ENCODE results near the gene SESN1. TPM values are rescaled to one million over a fixed set of nuclear protein-coding genes. Genes with fewer than 3 reads are reported as not detected.
A peak's percentile ranks its signal among the peaks of the same experiment; 100 is the strongest.

SESN1 gene
- total and polyA plus RNA-seq, 5 donors from 2014 or later: 15.8 to 59.6 (median 50.0) TPM

DNA sequence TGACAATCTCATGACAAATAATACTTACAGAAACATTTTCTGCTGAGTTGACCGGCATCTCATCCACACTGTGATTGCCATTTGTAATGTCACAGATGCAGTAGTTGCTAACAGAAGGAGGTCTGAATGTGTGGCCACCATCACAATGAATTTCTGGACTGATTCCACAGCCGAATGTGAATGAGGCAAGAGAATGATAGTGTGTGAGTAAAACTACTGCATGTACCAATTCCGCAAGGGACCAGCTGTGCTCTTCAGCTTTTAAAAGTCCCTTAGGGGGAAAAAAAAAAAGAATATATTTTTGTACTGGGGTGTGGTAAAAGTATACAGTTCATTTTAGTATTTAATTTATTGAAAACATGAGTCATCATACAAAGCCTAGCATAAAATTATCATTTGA lies 96.2 kb downstream of the SESN1 start:
- no peaks in the 10 kb centered on the region for H3K9me3 Mint-ChIP-seq
- DNase-seq (no peak), ATAC-seq (ENCODE audit: low read depth in 2 of 2) (no peak)
- H3K4me1 ChIP-seq (ENCODE audit: control insufficient read depth, insufficient read depth, low read length, poor library complexity, severe bottlenecking): peaks cover 4% of the 10 kb centered on the region
- H3K4me3 Mint-ChIP-seq: no peak overlapping the region
- no peak overlapping the region for H3K4me3 ChIP-seq (ENCODE audit: low read depth, low read length)
- peaks cover 65% of the 10 kb centered on the region for H3K36me3 ChIP-seq (ENCODE audit: control insufficient read depth, insufficient read depth, low read length)
- no peaks in the 10 kb centered on the region for H3K27me3 Mint-ChIP-seq
- peaks cover 33% of the 10 kb centered on the region for H3K36me3 Mint-ChIP-seq
- H3K27ac ChIP-seq (ENCODE audit: insufficient read depth, low read length, poor library complexity, severe bottlenecking): no peak overlapping the region
- H3K9me3 ChIP-seq (ENCODE audit: control insufficient read depth in 2 of 2, low read length in 2 of 2): no peaks in the 10 kb centered on the region
- H3K27me3 ChIP-seq (ENCODE audit: control insufficient read depth, insufficient read depth, low read length): no peaks in the 10 kb centered on the region
- no peak overlapping the region for H3K27ac Mint-ChIP-seq
- peaks cover 7 to 19% (median 12%) of the 10 kb centered on the region in 4 donors for H3K4me1 Mint-ChIP-seq

DNA sequence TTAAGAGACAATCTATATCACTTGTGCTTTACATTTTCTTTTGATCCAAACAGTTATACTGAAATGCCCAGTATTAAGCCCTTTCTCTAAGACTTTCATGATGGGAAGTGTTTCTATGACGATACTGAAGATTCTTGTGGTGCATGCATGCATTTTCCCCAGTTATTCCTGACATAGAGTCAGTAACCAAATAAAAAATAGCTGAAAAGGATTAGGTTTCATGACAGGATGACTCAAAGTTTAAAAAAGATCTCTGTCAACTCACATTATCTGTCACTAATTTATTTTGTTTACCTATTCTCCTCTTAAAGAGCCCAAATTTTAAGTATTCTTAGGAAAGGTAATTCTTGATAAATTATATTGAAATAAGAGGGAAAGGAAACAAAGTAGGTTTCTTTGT lies 98.4 kb downstream of the SESN1 start:
- Histone ChIP-seq H3K4me3 (ENCODE audit: low read depth, low read length) (no peak overlapping the region), H3K36me3 (ENCODE audit: control insufficient read depth, insufficient read depth, low read length) (peaks cover 80% of the 10 kb centered on the region), H3K27me3 (ENCODE audit: control insufficient read depth, insufficient read depth, low read length) (no peaks in the 10 kb centered on the region), H3K9me3 (ENCODE audit: control insufficient read depth in 2 of 2, low read length in 2 of 2) (no peaks in the 10 kb centered on the region), H3K27ac (ENCODE audit: insufficient read depth, low read length, poor library complexity, severe bottlenecking) (no peak overlapping the region), H3K4me1 (ENCODE audit: control insufficient read depth, insufficient read depth, low read length, poor library complexity, severe bottlenecking) (no peaks in the 10 kb centered on the region)
- Mint-ChIP-seq H3K27ac (no peak overlapping the region), H3K36me3 (peaks cover 40% of the 10 kb centered on the region), H3K4me1 (peaks cover 0 to 7% (median 0%) of the 10 kb centered on the region in 4 donors), H3K4me3 (no peak overlapping the region), H3K27me3 (no peaks in the 10 kb centered on the region), H3K9me3 (no peaks in the 10 kb centered on the region)
- DNase-seq (no peak), ATAC-seq (ENCODE audit: low read depth in 2 of 2) (no peak)

DNA sequence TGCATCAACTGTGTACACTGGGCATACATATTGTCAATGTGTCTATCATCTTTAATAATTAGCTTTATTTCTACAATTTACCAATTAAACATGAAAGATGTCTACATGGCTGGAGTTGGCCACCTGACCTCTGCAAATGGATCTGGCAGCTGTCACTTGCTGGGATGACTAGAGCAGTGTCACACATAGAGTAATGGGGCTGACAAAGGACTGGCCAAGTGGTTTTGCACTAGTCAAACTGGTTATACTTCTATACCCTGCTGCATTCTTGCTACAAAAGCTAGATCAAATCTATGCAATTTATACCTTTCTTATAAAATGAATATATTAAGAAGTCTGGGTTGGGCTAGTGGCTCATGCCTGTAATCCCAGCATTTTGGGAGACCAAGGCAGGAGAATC lies 99.3 kb downstream of the SESN1 start:
- Histone ChIP-seq H3K4me1 (ENCODE audit: control insufficient read depth, insufficient read depth, low read length, poor library complexity, severe bottlenecking) (no peaks in the 10 kb centered on the region), H3K4me3 (ENCODE audit: low read depth, low read length) (no peak overlapping the region), H3K36me3 (ENCODE audit: control insufficient read depth, insufficient read depth, low read length) (peaks cover 81% of the 10 kb centered on the region), H3K27ac (ENCODE audit: insufficient read depth, low read length, poor library complexity, severe bottlenecking) (no peak overlapping the region), H3K9me3 (ENCODE audit: control insufficient read depth in 2 of 2, low read length in 2 of 2) (no peaks in the 10 kb centered on the region), H3K27me3 (ENCODE audit: control insufficient read depth, insufficient read depth, low read length) (no peaks in the 10 kb centered on the region)
- no peaks in the 10 kb centered on the region for H3K9me3 Mint-ChIP-seq
- no peak overlapping the region for H3K27ac Mint-ChIP-seq
- H3K27me3 Mint-ChIP-seq: no peaks in the 10 kb centered on the region
- no peak for ATAC-seq (ENCODE audit: low read depth in 2 of 2)
- no peak for DNase-seq
- peaks cover 45% of the 10 kb centered on the region for H3K36me3 Mint-ChIP-seq
- H3K4me1 Mint-ChIP-seq: peaks cover 0 to 12% (median 0%) of the 10 kb centered on the region in 4 donors
- no peak overlapping the region for H3K4me3 Mint-ChIP-seq

DNA sequence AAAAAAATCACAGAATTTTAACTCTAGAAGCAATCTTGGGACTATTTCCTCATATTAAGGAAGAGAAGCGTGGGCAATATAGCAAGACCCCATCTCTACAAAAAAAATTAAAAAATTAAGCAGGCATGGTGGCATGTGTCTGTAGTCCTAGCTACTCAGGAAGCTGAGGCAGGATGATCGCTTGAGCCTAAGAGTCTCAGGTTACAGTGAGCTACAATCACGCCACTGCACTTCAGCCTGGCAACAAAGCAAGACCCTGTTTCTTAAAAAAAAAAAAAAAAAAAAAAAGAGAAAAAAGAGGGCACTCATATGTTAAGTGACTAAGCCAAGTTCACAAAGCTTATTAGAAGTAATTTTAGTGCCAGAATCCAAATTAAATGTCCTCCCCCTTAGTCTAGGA lies 100.8 kb downstream of the SESN1 start:
- Histone ChIP-seq H3K9me3 (ENCODE audit: control insufficient read depth in 2 of 2, low read length in 2 of 2) (no peaks in the 10 kb centered on the region), H3K36me3 (ENCODE audit: control insufficient read depth, insufficient read depth, low read length) (peaks cover 82% of the 10 kb centered on the region), H3K4me1 (ENCODE audit: control insufficient read depth, insufficient read depth, low read length, poor library complexity, severe bottlenecking) (no peaks in the 10 kb centered on the region), H3K4me3 (ENCODE audit: low read depth, low read length) (no peak overlapping the region), H3K27ac (ENCODE audit: insufficient read depth, low read length, poor library complexity, severe bottlenecking) (no peak overlapping the region), H3K27me3 (ENCODE audit: control insufficient read depth, insufficient read depth, low read length) (no peaks in the 10 kb centered on the region)
- H3K27me3 Mint-ChIP-seq: no peaks in the 10 kb centered on the region
- peaks cover 47% of the 10 kb centered on the region for H3K36me3 Mint-ChIP-seq
- peaks cover 0 to 12% (median 0%) of the 10 kb centered on the region in 4 donors for H3K4me1 Mint-ChIP-seq
- ATAC-seq (ENCODE audit: low read depth in 2 of 2): no peak
- no peak for DNase-seq
- no peaks in the 10 kb centered on the region for H3K9me3 Mint-ChIP-seq
- H3K4me3 Mint-ChIP-seq: no peak overlapping the region
- no peak overlapping the region for H3K27ac Mint-ChIP-seq

DNA sequence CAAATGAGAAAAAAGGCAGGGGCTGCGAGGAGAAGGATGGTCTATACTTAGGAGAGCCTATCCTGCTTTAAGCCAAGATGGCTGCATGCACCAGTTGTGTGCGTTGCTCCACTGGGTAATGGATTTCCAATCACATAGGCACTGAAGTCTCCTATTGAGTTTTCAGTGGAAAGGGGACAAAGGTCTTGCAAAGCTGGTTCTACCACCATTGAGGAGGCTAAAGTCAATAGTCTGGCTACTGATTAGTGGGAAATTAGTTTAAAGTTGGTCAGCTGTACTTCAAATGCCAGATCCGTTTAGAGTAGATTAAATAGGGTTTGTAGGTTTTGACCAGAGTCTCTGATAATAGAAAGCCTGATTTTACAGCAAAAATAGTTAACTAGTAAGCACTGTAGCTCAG lies 104.9 kb downstream of the SESN1 start:
- H3K4me3 ChIP-seq (ENCODE audit: low read depth, low read length): no peak overlapping the region
- H3K4me1 ChIP-seq (ENCODE audit: control insufficient read depth, insufficient read depth, low read length, poor library complexity, severe bottlenecking): no peaks in the 10 kb centered on the region
- peaks cover 75% of the 10 kb centered on the region for H3K36me3 ChIP-seq (ENCODE audit: control insufficient read depth, insufficient read depth, low read length)
- no peaks in the 10 kb centered on the region for H3K27me3 ChIP-seq (ENCODE audit: control insufficient read depth, insufficient read depth, low read length)
- Mint-ChIP-seq H3K36me3 (peaks cover 43% of the 10 kb centered on the region), H3K9me3 (no peaks in the 10 kb centered on the region), H3K4me1 (peaks cover 0 to 6% (median 6%) of the 10 kb centered on the region in 4 donors), H3K27ac (no peak overlapping the region), H3K27me3 (no peaks in the 10 kb centered on the region), H3K4me3 (no peak overlapping the region)
- DNase-seq (no peak), ATAC-seq (ENCODE audit: low read depth in 2 of 2) (no peak)
- no peak overlapping the region for H3K27ac ChIP-seq (ENCODE audit: insufficient read depth, low read length, poor library complexity, severe bottlenecking)
- no peaks in the 10 kb centered on the region for H3K9me3 ChIP-seq (ENCODE audit: control insufficient read depth in 2 of 2, low read length in 2 of 2)

DNA sequence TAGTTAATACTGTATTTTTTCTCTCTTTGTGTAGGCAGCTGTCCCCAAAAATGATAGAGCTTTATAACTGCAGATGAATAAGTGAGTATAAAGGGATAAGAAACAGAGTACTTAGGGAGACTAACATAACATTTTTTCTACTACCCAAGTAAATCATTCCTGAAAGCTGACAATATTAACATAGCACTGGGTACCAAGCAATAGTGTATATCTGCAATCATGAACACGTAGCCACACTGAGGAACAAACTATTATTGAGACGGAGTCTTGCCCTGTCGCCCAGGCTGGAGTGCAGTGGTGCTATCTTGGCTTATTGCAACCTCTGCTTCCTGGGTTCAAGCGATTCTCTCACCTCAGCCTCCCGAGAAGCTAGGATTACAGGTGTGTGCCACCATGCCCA lies 105.9 kb downstream of the SESN1 start:
- Mint-ChIP-seq H3K9me3 (no peaks in the 10 kb centered on the region), H3K27ac (no peak overlapping the region), H3K36me3 (peaks cover 50% of the 10 kb centered on the region), H3K4me1 (peaks cover 0 to 6% (median 6%) of the 10 kb centered on the region in 4 donors), H3K4me3 (no peak overlapping the region), H3K27me3 (no peaks in the 10 kb centered on the region)
- H3K4me3 ChIP-seq (ENCODE audit: low read depth, low read length): no peak overlapping the region
- DNase-seq (no peak), ATAC-seq (ENCODE audit: low read depth in 2 of 2) (no peak)
- no peaks in the 10 kb centered on the region for H3K4me1 ChIP-seq (ENCODE audit: control insufficient read depth, insufficient read depth, low read length, poor library complexity, severe bottlenecking)
- H3K36me3 ChIP-seq (ENCODE audit: control insufficient read depth, insufficient read depth, low read length): peaks cover 71% of the 10 kb centered on the region
- no peaks in the 10 kb centered on the region for H3K27me3 ChIP-seq (ENCODE audit: control insufficient read depth, insufficient read depth, low read length)
- no peaks in the 10 kb centered on the region for H3K9me3 ChIP-seq (ENCODE audit: control insufficient read depth in 2 of 2, low read length in 2 of 2)
- H3K27ac ChIP-seq (ENCODE audit: insufficient read depth, low read length, poor library complexity, severe bottlenecking): no peak overlapping the region

DNA sequence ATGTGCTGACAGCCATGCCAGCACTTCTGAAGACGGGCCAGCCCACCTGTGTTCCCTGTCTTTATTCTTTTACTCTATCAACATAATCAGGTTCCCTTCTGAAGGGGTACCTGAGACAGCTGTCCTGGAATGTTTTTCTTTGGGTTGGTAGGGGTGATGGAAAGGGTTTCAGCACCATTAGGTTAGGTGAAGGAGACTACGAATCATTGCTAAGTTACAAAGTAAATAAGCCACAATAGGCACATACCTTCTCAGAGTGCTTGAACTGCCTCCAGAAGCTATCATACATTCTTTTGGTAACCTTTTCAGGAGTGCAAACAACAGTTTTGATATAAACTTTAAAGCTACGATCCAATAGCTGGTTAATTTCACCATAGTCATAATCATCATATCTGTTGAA lies 106.3 kb downstream of the SESN1 start:
- ATAC-seq (ENCODE audit: low read depth in 2 of 2): no peak
- H3K27ac Mint-ChIP-seq: peak overlapping the region in 1 of 3 donors; percentile 43
- no peak overlapping the region for H3K4me3 Mint-ChIP-seq
- H3K9me3 ChIP-seq (ENCODE audit: control insufficient read depth in 2 of 2, low read length in 2 of 2): no peaks in the 10 kb centered on the region
- no peaks in the 10 kb centered on the region for H3K27me3 Mint-ChIP-seq
- H3K4me3 ChIP-seq (ENCODE audit: low read depth, low read length): no peak overlapping the region
- no peaks in the 10 kb centered on the region for H3K27me3 ChIP-seq (ENCODE audit: control insufficient read depth, insufficient read depth, low read length)
- no peak for DNase-seq
- no peak overlapping the region for H3K27ac ChIP-seq (ENCODE audit: insufficient read depth, low read length, poor library complexity, severe bottlenecking)
- peaks cover 52% of the 10 kb centered on the region for H3K36me3 Mint-ChIP-seq
- H3K9me3 Mint-ChIP-seq: peaks cover 0 to under 1% (median 0%) of the 10 kb centered on the region in 7 donors
- H3K4me1 Mint-ChIP-seq: peaks cover 0 to 6% (median 6%) of the 10 kb centered on the region in 4 donors
- peaks cover 66% of the 10 kb centered on the region for H3K36me3 ChIP-seq (ENCODE audit: control insufficient read depth, insufficient read depth, low read length)
- H3K4me1 ChIP-seq (ENCODE audit: control insufficient read depth, insufficient read depth, low read length, poor library complexity, severe bottlenecking): no peaks in the 10 kb centered on the region

DNA sequence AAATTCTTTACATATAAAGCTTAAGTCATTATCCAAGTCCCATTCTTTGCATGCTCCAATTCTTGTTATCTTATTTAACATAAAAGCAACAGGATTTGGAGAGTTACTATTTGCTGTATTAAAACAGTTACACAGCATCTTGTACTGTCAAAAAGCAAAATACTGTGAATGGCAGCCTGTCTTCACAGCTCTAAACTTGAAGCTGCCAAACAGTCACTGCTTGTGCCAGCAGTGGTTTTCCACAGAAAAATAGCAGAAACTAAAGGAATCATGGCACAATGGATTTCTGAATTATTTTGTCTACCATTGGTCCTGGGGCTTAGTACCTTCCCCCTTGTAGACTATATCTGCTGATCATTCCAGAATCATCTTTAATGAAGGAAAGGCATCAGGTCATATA lies 107.5 kb downstream of the SESN1 start:
- peaks cover 55% of the 10 kb centered on the region for H3K36me3 Mint-ChIP-seq
- peaks cover 0 to 6% (median 6%) of the 10 kb centered on the region in 4 donors for H3K4me1 Mint-ChIP-seq
- H3K27me3 ChIP-seq (ENCODE audit: control insufficient read depth, insufficient read depth, low read length): no peaks in the 10 kb centered on the region
- H3K36me3 ChIP-seq (ENCODE audit: control insufficient read depth, insufficient read depth, low read length): peaks cover 58% of the 10 kb centered on the region
- no peaks in the 10 kb centered on the region for H3K9me3 ChIP-seq (ENCODE audit: control insufficient read depth in 2 of 2, low read length in 2 of 2)
- H3K27me3 Mint-ChIP-seq: no peaks in the 10 kb centered on the region
- no peak overlapping the region for H3K4me3 Mint-ChIP-seq
- H3K4me3 ChIP-seq (ENCODE audit: low read depth, low read length): no peak overlapping the region
- no peak overlapping the region for H3K27ac Mint-ChIP-seq
- DNase-seq (no peak), ATAC-seq (ENCODE audit: low read depth in 2 of 2) (no peak)
- no peak overlapping the region for H3K27ac ChIP-seq (ENCODE audit: insufficient read depth, low read length, poor library complexity, severe bottlenecking)
- peaks cover 0 to 3% (median 0%) of the 10 kb centered on the region in 7 donors for H3K9me3 Mint-ChIP-seq
- no peaks in the 10 kb centered on the region for H3K4me1 ChIP-seq (ENCODE audit: control insufficient read depth, insufficient read depth, low read length, poor library complexity, severe bottlenecking)

All from CD4-positive, CD25-positive, alpha-beta regulatory T cell (primary cell).